ENCODE measurements around the gene EXOC8. TPM values are rescaled to one million over a fixed set of nuclear protein-coding genes. Genes with fewer than 3 reads are reported as not detected.

The EXOC8 gene
- total and polyA plus RNA-seq, 10 donors, result 4.7 to 23.6 (median 20.1) TPM

- Histone ChIP-seq H3K27me3 (replicated peaks in 1 of 7) (no peaks in the 10 kb centered on the region), H3K4me3 (no peak overlapping the region), H3K36me3 (peaks cover 0 to 34% (median 5%) of the 10 kb centered on the region in 6 donors), H3K27ac (no peak overlapping the region), H3K9me3 (no peaks in the 10 kb centered on the region), H3K4me1 (peaks cover 5 to 24% (median 7%) of the 10 kb centered on the region in 6 donors)
- peak in 1 of 3 donors; percentile 57 for TF ChIP-seq POLR2AphosphoS5 (IDR thresholded peaks at IDR 0.05)
- TF ChIP-seq CTCF (IDR thresholded peaks at IDR 0.05 in 8 of 11, conservative IDR thresholded peaks at IDR 0.05 in 3 of 11), result peak; percentile 37 to 85 (median 79)
- TF ChIP-seq POLR2A (IDR thresholded peaks at IDR 0.05), result no peak
- intact Hi-C loops (cut with DNase I; ENCODE audit: low total_unique reads), result no loop called here
- 18 to 31% (median 21%) methylated on average over 4 of the region's 4 CpGs for WGBS, 5 donors
- no peak for DNase-seq
These were observed 20.2 kb upstream of the EXOC8 start for GRCh38 chr1:231357831-231358354.

GRCh38 chr1:231357187-231357772, 19.6 kb upstream of the EXOC8 start:
- TF ChIP-seq POLR2AphosphoS5 (IDR thresholded peaks at IDR 0.05), result no peak
- TF ChIP-seq CTCF (IDR thresholded peaks at IDR 0.05 in 8 of 11, conservative IDR thresholded peaks at IDR 0.05 in 3 of 11), result no peak
- TF ChIP-seq POLR2A (IDR thresholded peaks at IDR 0.05), result no peak
- Histone ChIP-seq H3K36me3 (peaks cover 0 to 38% (median 11%) of the 10 kb centered on the region in 6 donors), H3K27me3 (replicated peaks in 1 of 7) (no peaks in the 10 kb centered on the region), H3K4me3 (no peak overlapping the region), H3K4me1 (peaks cover 5 to 24% (median 7%) of the 10 kb centered on the region in 6 donors), H3K27ac (no peak overlapping the region), H3K9me3 (no peaks in the 10 kb centered on the region)
- 62 to 89% (median 80%) methylated on average over 9 to 10 of the region's 10 CpGs for WGBS, 5 donors
- intact Hi-C loops (cut with DNase I; ENCODE audit: low total_unique reads), result no loop called here
- no peak for DNase-seq

DNA sequence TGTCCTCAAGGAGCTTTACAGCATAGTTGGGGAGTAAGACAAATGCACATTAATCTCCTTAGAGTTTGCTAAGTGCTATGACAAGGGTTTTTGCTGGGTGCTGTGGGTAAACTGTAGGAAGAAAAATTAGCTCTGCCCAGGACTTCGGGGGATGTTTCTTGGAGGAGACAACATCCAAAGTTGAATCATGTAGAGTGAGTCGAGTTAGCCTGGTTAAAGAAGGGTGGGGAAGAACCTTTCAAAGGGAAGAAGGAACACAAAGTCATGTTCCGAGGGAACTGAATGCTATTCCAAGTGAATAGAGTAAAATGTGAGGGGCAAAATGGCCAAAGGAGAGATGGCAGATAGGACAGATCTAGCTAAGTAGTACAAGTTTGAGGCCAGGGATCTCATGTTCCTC, 17.5 kb upstream of the EXOC8 start:
- TF ChIP-seq POLR2A (IDR thresholded peaks at IDR 0.05) (no peak), POLR2AphosphoS5 (IDR thresholded peaks at IDR 0.05) (no peak), CTCF (IDR thresholded peaks at IDR 0.05 in 8 of 11, conservative IDR thresholded peaks at IDR 0.05 in 3 of 11) (no peak)
- peaks cover 5 to 24% (median 7%) of the 10 kb centered on the region in 6 donors for H3K4me1 ChIP-seq
- H3K36me3 ChIP-seq, result peaks cover 0 to 49% (median 26%) of the 10 kb centered on the region in 6 donors
- no peaks in the 10 kb centered on the region for H3K9me3 ChIP-seq
- intact Hi-C loops (cut with DNase I; ENCODE audit: low total_unique reads), result no loop called here
- no peak overlapping the region for H3K27ac ChIP-seq
- H3K27me3 ChIP-seq (replicated peaks in 1 of 7), result no peaks in the 10 kb centered on the region
- no peak overlapping the region for H3K4me3 ChIP-seq
- WGBS, 5 donors, result 88 to 95% (median 89%) methylated on average over 3 of the region's 3 CpGs
- DNase-seq, result no peak

DNA sequence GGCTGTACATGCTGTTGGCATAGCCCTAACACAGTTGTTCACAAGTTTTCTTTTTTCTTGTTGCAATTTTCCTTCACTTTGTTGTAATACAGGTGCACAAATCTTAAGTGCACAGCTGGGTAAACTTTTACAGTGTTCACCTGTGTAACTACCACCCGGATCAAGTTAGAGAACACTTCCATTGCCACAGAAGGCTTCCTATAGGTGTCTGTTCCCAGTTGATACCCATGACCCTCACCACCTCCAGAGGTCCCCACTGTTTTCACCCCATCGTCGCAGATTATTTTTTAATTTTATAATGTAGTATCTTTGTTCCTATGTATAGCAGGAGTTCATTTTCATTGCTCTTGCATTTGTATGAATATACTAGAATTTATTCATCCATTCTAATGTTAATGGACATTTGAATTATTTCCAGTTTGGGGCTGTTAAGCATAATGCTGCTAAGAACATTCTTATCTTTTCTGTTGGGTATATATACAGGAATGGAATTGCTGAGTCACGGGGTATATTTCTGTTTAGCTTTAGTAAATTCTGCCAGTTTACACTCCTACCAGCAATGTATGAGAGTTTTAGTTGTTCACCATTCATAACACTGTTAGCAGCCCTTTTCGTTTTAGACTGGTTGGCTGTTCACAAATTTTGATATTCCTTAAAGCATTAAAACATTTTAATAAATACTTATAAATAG, 16.8 kb upstream of the EXOC8 start:
- WGBS, 5 donors, result 87 to 94% (median 89%) methylated on average over 5 of the region's 5 CpGs
- Histone ChIP-seq H3K27me3 (replicated peaks in 1 of 7) (no peaks in the 10 kb centered on the region), H3K9me3 (no peaks in the 10 kb centered on the region), H3K36me3 (peaks cover 0 to 56% (median 33%) of the 10 kb centered on the region in 6 donors), H3K4me1 (peaks cover 5 to 20% (median 7%) of the 10 kb centered on the region in 6 donors), H3K4me3 (no peak overlapping the region), H3K27ac (no peak overlapping the region)
- TF ChIP-seq POLR2AphosphoS5 (IDR thresholded peaks at IDR 0.05), result no peak
- TF ChIP-seq POLR2A (IDR thresholded peaks at IDR 0.05), result no peak
- no peak for TF ChIP-seq CTCF (IDR thresholded peaks at IDR 0.05 in 8 of 11, conservative IDR thresholded peaks at IDR 0.05 in 3 of 11)
- no peak for DNase-seq
- intact Hi-C loops (cut with DNase I; ENCODE audit: low total_unique reads), result no loop called here

All from spleen (tissue), 11 donors.